ENCODE results near the gene GMFB. TPM values are rescaled to one million over a fixed set of nuclear protein-coding genes. Genes with fewer than 3 reads are reported as not detected.
A peak's percentile ranks its signal among the peaks of the same experiment; 100 is the strongest.

The GMFB gene
- total RNA-seq, 1 experiment from 2014 or later: 85.2 TPM

- Histone ChIP-seq H3K27me3 (ENCODE audit: low read length) (no peaks in the 10 kb centered on the region), H3K4me1 (ENCODE audit: insufficient read depth, low read length) (no peaks in the 10 kb centered on the region), H3K36me3 (ENCODE audit: low read depth, low read length) (peaks cover 11% of the 10 kb centered on the region), H3K9me3 (ENCODE audit: low read length) (no peaks in the 10 kb centered on the region), H3K9me2 (replicated peaks; ENCODE audit: low read length) (no peaks in the 10 kb centered on the region), H2AFZ (ENCODE audit: low read length) (no peak overlapping the region), H3K9ac (ENCODE audit: low read length) (no peak overlapping the region), H3K4me2 (ENCODE audit: low read length) (no peak overlapping the region), H3K4me3 (ENCODE audit: low read length) (no peak overlapping the region), H3F3A (ENCODE audit: low read length, unreplicated experiment) (no peaks in the 10 kb centered on the region), H3K79me2 (ENCODE audit: low read length) (no peaks in the 10 kb centered on the region), H4K20me1 (ENCODE audit: low read length) (no peaks in the 10 kb centered on the region), H3K27ac (ENCODE audit: low read length) (no peak overlapping the region)
- intact Hi-C loops (cut with micrococcal nuclease): no loop called here
- ChIA-PET POLR2A (ENCODE audit: unreplicated experiment) (interaction anchor here (0.6 kb wide), 1 partner anchor 16 kb away, joined by 6 read pairs; no protein-coding TSS in a partner anchor), CTCF (no interaction called here)
- DNase-seq: no peak
- TF ChIP-seq EZH2 (IDR thresholded peaks at IDR 0.05; ENCODE audit: low read length, unreplicated experiment) (no peak), CTCF (conservative IDR thresholded peaks at IDR 0.05; ENCODE audit: low read depth, low read length) (no peak), EZH2phosphoT487 (IDR thresholded peaks at IDR 0.05; ENCODE audit: borderline replicate concordance, low read length) (no peak)
- BruUV-seq (replicated peaks): no TSS peak
- no peak for ATAC-seq
Observed at GRCh38 chr14:54537651-54538050, 48.9 kb upstream of the GMFB start.

DNA sequence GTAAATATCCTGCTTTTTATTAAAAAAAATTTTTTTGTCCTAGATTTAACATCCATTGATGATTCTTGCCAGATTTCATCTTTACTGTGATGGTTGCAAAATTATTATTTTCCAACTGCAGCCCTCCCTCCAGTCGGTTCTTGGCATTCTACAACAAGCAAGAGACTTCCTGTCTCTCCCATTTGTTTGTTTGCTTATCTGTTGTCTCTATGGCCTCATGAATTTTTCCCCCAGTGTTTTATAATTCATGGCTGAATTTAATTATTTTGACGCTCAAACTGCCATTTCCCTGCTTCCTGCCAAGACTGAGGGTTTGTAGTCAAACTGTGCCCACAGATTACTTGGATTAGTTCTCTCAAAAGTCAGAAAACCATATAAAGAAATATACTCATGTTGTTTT lies 46.9 kb upstream of the GMFB start:
- ATAC-seq (no peak), DNase-seq (no peak)
- Histone ChIP-seq H2AFZ (ENCODE audit: low read length) (no peak overlapping the region), H3K4me3 (ENCODE audit: low read length) (no peak overlapping the region), H3K27me3 (ENCODE audit: low read length) (no peaks in the 10 kb centered on the region), H3K9me3 (ENCODE audit: low read length) (no peaks in the 10 kb centered on the region), H3K36me3 (ENCODE audit: low read depth, low read length) (peaks cover 11% of the 10 kb centered on the region), H3K27ac (ENCODE audit: low read length) (no peak overlapping the region), H3F3A (ENCODE audit: low read length, unreplicated experiment) (no peaks in the 10 kb centered on the region), H3K4me2 (ENCODE audit: low read length) (no peak overlapping the region), H3K79me2 (ENCODE audit: low read length) (no peaks in the 10 kb centered on the region), H3K4me1 (ENCODE audit: insufficient read depth, low read length) (no peaks in the 10 kb centered on the region), H3K9me2 (replicated peaks; ENCODE audit: low read length) (no peaks in the 10 kb centered on the region), H4K20me1 (ENCODE audit: low read length) (no peaks in the 10 kb centered on the region), H3K9ac (ENCODE audit: low read length) (no peak overlapping the region)
- ChIA-PET CTCF (no interaction called here), POLR2A (ENCODE audit: unreplicated experiment) (interaction anchor here (0.6 kb wide), 1 partner anchor 36 kb away, joined by 4 read pairs; no protein-coding TSS in a partner anchor)
- no TSS peak for BruUV-seq (replicated peaks)
- TF ChIP-seq EZH2phosphoT487 (IDR thresholded peaks at IDR 0.05; ENCODE audit: borderline replicate concordance, low read length) (no peak), EZH2 (IDR thresholded peaks at IDR 0.05; ENCODE audit: low read length, unreplicated experiment) (no peak), CTCF (conservative IDR thresholded peaks at IDR 0.05; ENCODE audit: low read depth, low read length) (no peak)
- intact Hi-C loops (cut with micrococcal nuclease): no loop called here

DNA sequence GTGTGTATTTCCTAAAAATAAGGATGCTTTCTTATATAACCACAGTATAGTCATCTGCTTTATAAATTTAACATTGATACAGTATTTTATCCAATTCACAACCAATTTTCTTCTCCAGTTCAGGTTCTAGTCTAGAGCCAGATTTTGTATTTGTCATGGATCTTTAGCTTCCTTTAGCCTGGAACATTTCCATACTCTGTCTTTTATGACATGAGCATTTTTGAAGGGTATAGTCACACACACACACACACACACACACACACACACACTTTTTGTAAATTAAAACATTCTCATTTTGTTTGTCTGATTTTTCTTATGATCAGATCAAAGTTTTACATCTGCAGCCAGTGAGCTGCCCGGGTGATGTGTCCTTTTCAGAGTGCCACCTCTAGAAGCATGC lies 46.3 kb upstream of the GMFB start:
- Histone ChIP-seq H3K9me2 (replicated peaks; ENCODE audit: low read length) (no peaks in the 10 kb centered on the region), H3F3A (ENCODE audit: low read length, unreplicated experiment) (no peaks in the 10 kb centered on the region), H3K4me3 (ENCODE audit: low read length) (no peak overlapping the region), H3K9me3 (ENCODE audit: low read length) (no peaks in the 10 kb centered on the region), H3K27ac (ENCODE audit: low read length) (no peak overlapping the region), H3K4me2 (ENCODE audit: low read length) (no peak overlapping the region), H3K79me2 (ENCODE audit: low read length) (no peaks in the 10 kb centered on the region), H2AFZ (ENCODE audit: low read length) (no peak overlapping the region), H3K4me1 (ENCODE audit: insufficient read depth, low read length) (no peaks in the 10 kb centered on the region), H3K9ac (ENCODE audit: low read length) (no peak overlapping the region), H3K36me3 (ENCODE audit: low read depth, low read length) (peaks cover 11% of the 10 kb centered on the region), H3K27me3 (ENCODE audit: low read length) (no peaks in the 10 kb centered on the region), H4K20me1 (ENCODE audit: low read length) (no peaks in the 10 kb centered on the region)
- no TSS peak for BruUV-seq (replicated peaks)
- POLR2A ChIA-PET (ENCODE audit: unreplicated experiment): interaction anchor here (0.6 kb wide), 1 partner anchor 36 kb away, joined by 4 read pairs; no protein-coding TSS in a partner anchor
- intact Hi-C loops (cut with micrococcal nuclease): no loop called here
- DNase-seq (peak; percentile 31), ATAC-seq (peak; percentile 27)
- CTCF ChIA-PET: interaction anchor here (1.1 kb wide), 1 partner anchor 26 kb away, joined by 3 read pairs; the partner anchor contains the start of gene CGRRF1
- no peak for TF ChIP-seq EZH2phosphoT487 (IDR thresholded peaks at IDR 0.05; ENCODE audit: borderline replicate concordance, low read length)
- TF ChIP-seq EZH2 (IDR thresholded peaks at IDR 0.05; ENCODE audit: low read length, unreplicated experiment): no peak
- no peak for TF ChIP-seq CTCF (conservative IDR thresholded peaks at IDR 0.05; ENCODE audit: low read depth, low read length)
